Inflammatory macrophage treated with lipopolysaccharide for 4 hours (primary cell): Measurements from ENCODE around the gene ENO3.

ENCODE experiments used
- DNase-seq: peaks from one replicate; pipeline ENCODE4 v3.0.0-alpha.2; 2020

ENO3 gene

GRCh38 chr17:4938069-4938491 is 12.8 kb upstream of the ENO3 start:
- no peak for DNase-seq

- no peak for DNase-seq
These were observed 12.0 kb upstream of the ENO3 start for GRCh38 chr17:4938688-4939545.

GRCh38 chr17:4939546-4939795 is 11.4 kb upstream of the ENO3 start:
- no peak for DNase-seq

- DNase-seq = peak; percentile 100
These were observed 10.9 kb upstream of the ENO3 start, which contains the start of the genes RNF167 and SLC25A11 for GRCh38 chr17:4939796-4940554. Gene RNF167, plus strand, starts transcription at chr17:4940268. Its CDS starts 642 bp downstream, at chr17:4940910. Gene SLC25A11, minus strand, starts transcription at chr17:4940046. Its CDS starts 136 bp downstream, at chr17:4939910.

GRCh38 chr17:4940555-4941318 is 10.2 kb upstream of the ENO3 start:
- no peak for DNase-seq

GRCh38 chr17:4941319-4941610 is 9.7 kb upstream of the ENO3 start:
- no peak for DNase-seq

GRCh38 chr17:4942760-4943508 is 8.0 kb upstream of the ENO3 start:
- no peak for DNase-seq

GRCh38 chr17:4944163-4944553 is 6.8 kb upstream of the ENO3 start:
- no peak for DNase-seq

- DNase-seq = no peak
These were observed 6.3 kb upstream of the ENO3 start for GRCh38 chr17:4944554-4945175.

- DNase-seq = peak; percentile 93
These were observed 5.6 kb upstream of the ENO3 start for GRCh38 chr17:4945176-4945943.

- peak; percentile 10 for DNase-seq
These were observed 5.0 kb upstream of the ENO3 start for GRCh38 chr17:4945944-4946280.

GRCh38 chr17:4946312-4946976 is 4.5 kb upstream of the ENO3 start:
- DNase-seq = peak; percentile 68

GRCh38 chr17:4947010-4947410 is 3.9 kb upstream of the ENO3 start:
- DNase-seq = peak; percentile 40

- peak; percentile 76 for DNase-seq
These were observed 3.3 kb upstream of the ENO3 start for GRCh38 chr17:4947411-4948165.

GRCh38 chr17:4948166-4948930 is 2.6 kb upstream of the ENO3 start, which contains the start of gene PFN1:
Gene PFN1, minus strand, starts transcription at chr17:4948530. Its CDS starts 136 bp downstream, at chr17:4948394.
- DNase-seq = peak; percentile 96

GRCh38 chr17:4948931-4949320 is 2.0 kb upstream of the ENO3 start:
- peak; percentile 93 for DNase-seq

GRCh38 chr17:4949321-4950074 is 1.4 kb upstream of the ENO3 start:
- peak; percentile 95 for DNase-seq

- DNase-seq = no peak
These were observed 709 bp upstream of the ENO3 start for GRCh38 chr17:4950075-4950745.
